DOHH2 (cell line): ENCODE data around the gene SEC16A.
"Not testable (repeated sequence)": the region's sequence is repeated elsewhere in the genome, so short reads cannot be mapped to it uniquely, and the experiment has no call there.

Source experiments
- H3F3A ChIP-seq: fragments of 200-600 bp; sonication (generic), shearing (Covaris generic); 2 replicates; pipeline ENCODE4 v1.6.0; 2016; ENCODE audit warnings: antibody characterized with exemption, mild to moderate bottlenecking; ENCODE audit not compliant: control insufficient read depth, insufficient read depth
- H3K27ac ChIP-seq: fragments of 200-600 bp; sonication (generic); 2 replicates; pipeline ENCODE4 v1.5.1; 2014; ENCODE audit warnings: low read depth, mild to moderate bottlenecking, low read length, moderate library complexity
- H3K27me3 ChIP-seq: fragments of 200-600 bp; sonication (generic); 2 replicates; pipeline ENCODE4 v1.6.1; 2014; ENCODE audit warnings: mild to moderate bottlenecking, low read length, mixed read lengths; ENCODE audit not compliant: control insufficient read depth
- H3K36me3 ChIP-seq: fragments of 200-600 bp; sonication (generic); 2 replicates; pipeline ENCODE4 v1.6.1; 2014; ENCODE audit warnings: mild to moderate bottlenecking, low read length, moderate library complexity, mixed read lengths; ENCODE audit not compliant: control insufficient read depth
- H3K4me1 ChIP-seq: fragments of 200-600 bp; sonication (generic); 2 replicates; pipeline ENCODE4 v1.6.1; 2014; ENCODE audit warnings: mild to moderate bottlenecking, low read length, mixed read lengths; ENCODE audit not compliant: control insufficient read depth
- H3K4me2 ChIP-seq: fragments of 200-600 bp; sonication (generic); 2 replicates; pipeline ENCODE4 v1.6.0; 2014; ENCODE audit warnings: mild to moderate bottlenecking, low read length, moderate library complexity
- H3K4me3 ChIP-seq: fragments of 200-600 bp; sonication (generic); 2 replicates; pipeline ENCODE4 v1.5.1; 2014; ENCODE audit warnings: mild to moderate bottlenecking, low read length, mixed read lengths
- H3K79me2 ChIP-seq: fragments of 200-600 bp; sonication (generic); 2 replicates; pipeline ENCODE4 v1.6.1; 2014; ENCODE audit warnings: mild to moderate bottlenecking, low read length, mixed read lengths; ENCODE audit not compliant: control insufficient read depth
- H3K9me2 ChIP-seq: fragments of 200-600 bp; sonication (generic); replicated peaks from 2 replicates; pipeline ENCODE4 v1.6.1; 2014; ENCODE audit warnings: mild to moderate bottlenecking, low read length, mixed read lengths; ENCODE audit not compliant: control insufficient read depth
- H3K9me3 ChIP-seq: fragments of 200-600 bp; sonication (generic); 2 replicates; pipeline ENCODE4 v1.6.1; 2014; ENCODE audit warnings: antibody characterized with exemption, low read length, mixed read lengths; ENCODE audit not compliant: control insufficient read depth, insufficient read depth
- H4K20me1 ChIP-seq: fragments of 200-600 bp; sonication (generic); 2 replicates; pipeline ENCODE4 v1.6.0; 2014; ENCODE audit warnings: low read depth, mild to moderate bottlenecking, antibody characterized with exemption, low read length, moderate library complexity; ENCODE audit not compliant: control insufficient read depth, insufficient read depth
- CTCF ChIP-seq: fragments of 200-600 bp; sonication (generic); IDR thresholded peaks from one replicate; pipeline ENCODE4 v1.5.1; 2014; ENCODE audit warnings: antibody characterized with exemption, mild to moderate bottlenecking, low read depth, low read length; ENCODE audit not compliant: poor library complexity, severe bottlenecking
- EZH2phosphoT487 ChIP-seq: fragments of 200-600 bp; sonication (generic); IDR thresholded peaks from 2 replicates; pipeline ENCODE4 v1.6.1; 2017; ENCODE audit warnings: borderline replicate concordance, mild to moderate bottlenecking, antibody characterized with exemption, low read length, moderate library complexity, mixed read lengths

SEC16A gene

DNA sequence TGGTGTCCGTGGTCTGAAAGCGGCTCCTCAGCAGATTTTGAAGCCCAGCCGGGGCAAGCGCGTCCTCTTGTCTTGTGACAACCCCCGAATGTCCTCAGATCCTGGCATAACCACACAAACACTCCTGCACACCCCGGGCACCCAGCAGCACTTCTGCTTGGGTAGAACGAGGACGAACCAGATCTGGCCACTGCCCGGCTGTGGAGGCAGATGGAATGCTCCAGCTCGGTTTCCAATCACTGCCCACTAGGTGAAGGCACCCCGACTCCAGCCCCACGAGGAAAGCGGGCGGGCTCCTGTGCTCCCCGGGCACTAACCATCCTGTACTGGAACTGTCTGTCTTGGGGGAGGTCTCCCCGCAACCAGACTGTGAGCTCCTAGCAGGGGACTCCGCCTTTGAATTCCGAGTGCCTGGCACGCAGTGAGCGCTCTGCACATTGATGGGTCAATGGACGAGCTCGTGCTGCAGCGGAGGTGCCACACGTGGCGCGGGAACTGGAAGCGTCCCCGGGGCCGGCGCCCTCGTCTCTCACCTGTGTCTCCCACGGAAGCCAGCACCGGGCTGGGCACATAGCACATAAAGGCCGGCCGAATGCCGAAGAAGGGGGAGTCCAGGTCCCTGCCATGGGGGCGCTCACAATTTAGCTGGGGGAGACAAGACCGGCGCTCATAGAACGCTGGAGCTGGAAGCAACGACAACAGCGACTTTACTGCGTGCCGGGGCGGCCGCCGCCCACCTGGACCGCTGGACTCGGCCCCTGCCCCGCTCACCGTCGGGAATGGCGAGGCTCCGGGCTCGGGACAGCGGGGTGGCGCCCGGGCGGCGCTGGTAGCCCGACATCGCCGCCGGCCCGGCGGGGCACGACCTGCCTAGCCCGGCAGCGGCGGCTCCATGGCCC, 73.0 kb downstream of the SEC16A start:
- Histone ChIP-seq H4K20me1 (peaks cover 16% of the 10 kb centered on the region; the same call in 1 of the 2 replicates), H3K4me3 (peak overlapping the region; percentile 90), H3K36me3 (peaks cover 81% of the 10 kb centered on the region)

DNA sequence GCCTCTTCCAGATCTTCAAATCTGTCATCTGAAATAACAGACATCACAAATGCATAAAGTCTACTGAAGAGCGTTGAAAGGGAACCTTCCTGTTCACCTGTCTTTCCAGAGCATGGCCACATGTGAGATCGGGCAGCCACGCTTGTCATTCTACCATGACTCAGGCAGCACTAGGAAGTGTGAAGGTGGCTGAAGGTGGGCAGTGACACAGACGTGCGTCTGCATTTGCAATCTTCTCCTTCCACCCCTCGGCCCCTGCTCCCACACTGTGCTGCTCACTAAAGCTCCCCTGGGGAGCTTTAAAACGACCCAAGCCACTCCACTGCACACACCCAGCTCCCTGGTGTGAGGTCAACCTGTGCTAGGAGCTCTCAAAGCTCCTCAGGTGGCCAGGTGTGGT, 74.9 kb downstream of the SEC16A start:
- peaks cover 14% of the 10 kb centered on the region for H4K20me1 ChIP-seq
- H3F3A ChIP-seq: no peaks in the 10 kb centered on the region
- no peaks in the 10 kb centered on the region for H3K27me3 ChIP-seq
- H3K9me3 ChIP-seq: no peaks in the 10 kb centered on the region
- H3K36me3 ChIP-seq: peaks cover 78% of the 10 kb centered on the region
- H3K9me2 ChIP-seq: no peaks in the 10 kb centered on the region
- peaks cover 40% of the 10 kb centered on the region for H3K4me1 ChIP-seq
- H3K4me3 ChIP-seq: no peak overlapping the region
- H3K27ac ChIP-seq: no peak overlapping the region
- TF ChIP-seq CTCF (no peak), EZH2phosphoT487 (no peak)
- peak overlapping the region; percentile 100; the same call in 1 of the 2 replicates for H3K4me2 ChIP-seq
- peaks cover 57% of the 10 kb centered on the region for H3K79me2 ChIP-seq

More for the DNA sequence above, 73.0 kb downstream of the SEC16A start:
- no peak for TF ChIP-seq EZH2phosphoT487
- TF ChIP-seq CTCF: no peak
- Histone ChIP-seq H3K9me3 (no peaks in the 10 kb centered on the region), H3K27ac (peak overlapping the region; percentile 63), H3K27me3 (no peaks in the 10 kb centered on the region), H3K9me2 (no peaks in the 10 kb centered on the region), H3K4me2 (peak overlapping the region; percentile 100), H3K4me1 (peaks cover 37% of the 10 kb centered on the region), H3K79me2 (peaks cover 73% of the 10 kb centered on the region), H3F3A (no peaks in the 10 kb centered on the region)

GRCh38 chr9:136407061-136407460, 75.8 kb downstream of the SEC16A start:
- H3K79me2 ChIP-seq: peaks cover 49% of the 10 kb centered on the region
- not testable (repeated sequence) for H3K4me3 ChIP-seq, H3K4me2 ChIP-seq, H3K9me2 ChIP-seq, H3K9me3 ChIP-seq, H3F3A ChIP-seq, H3K27ac ChIP-seq, H3K27me3 ChIP-seq
- peaks cover 76% of the 10 kb centered on the region for H3K36me3 ChIP-seq
- peaks cover 11% of the 10 kb centered on the region for H4K20me1 ChIP-seq
- peaks cover 34% of the 10 kb centered on the region for H3K4me1 ChIP-seq

- not testable (repeated sequence) for H3K27me3 ChIP-seq, H3F3A ChIP-seq, H3K9me3 ChIP-seq, H4K20me1 ChIP-seq, H3K9me2 ChIP-seq, H3K27ac ChIP-seq, H3K4me3 ChIP-seq, H3K4me2 ChIP-seq
- peaks cover 78% of the 10 kb centered on the region for H3K36me3 ChIP-seq
- peaks cover 24% of the 10 kb centered on the region for H3K4me1 ChIP-seq
- peaks cover 37% of the 10 kb centered on the region for H3K79me2 ChIP-seq
Observed at GRCh38 chr9:136405904-136406303, 76.9 kb downstream of the SEC16A start.
